GM19455 (cell line): ENCODE data around the gene PRR5L.

Source experiments
- ATAC-seq: cut with Tn5 transposase; IDR thresholded peaks from one replicate; pipeline ENCODE4 v1.9.1; 2021; ENCODE audit not compliant: unreplicated experiment

PRR5L gene, protein sequence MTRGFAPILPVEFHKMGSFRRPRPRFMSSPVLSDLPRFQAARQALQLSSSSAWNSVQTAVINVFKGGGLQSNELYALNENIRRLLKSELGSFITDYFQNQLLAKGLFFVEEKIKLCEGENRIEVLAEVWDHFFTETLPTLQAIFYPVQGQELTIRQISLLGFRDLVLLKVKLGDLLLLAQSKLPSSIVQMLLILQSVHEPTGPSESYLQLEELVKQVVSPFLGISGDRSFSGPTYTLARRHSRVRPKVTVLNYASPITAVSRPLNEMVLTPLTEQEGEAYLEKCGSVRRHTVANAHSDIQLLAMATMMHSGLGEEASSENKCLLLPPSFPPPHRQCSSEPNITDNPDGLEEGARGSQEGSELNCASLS

DNA sequence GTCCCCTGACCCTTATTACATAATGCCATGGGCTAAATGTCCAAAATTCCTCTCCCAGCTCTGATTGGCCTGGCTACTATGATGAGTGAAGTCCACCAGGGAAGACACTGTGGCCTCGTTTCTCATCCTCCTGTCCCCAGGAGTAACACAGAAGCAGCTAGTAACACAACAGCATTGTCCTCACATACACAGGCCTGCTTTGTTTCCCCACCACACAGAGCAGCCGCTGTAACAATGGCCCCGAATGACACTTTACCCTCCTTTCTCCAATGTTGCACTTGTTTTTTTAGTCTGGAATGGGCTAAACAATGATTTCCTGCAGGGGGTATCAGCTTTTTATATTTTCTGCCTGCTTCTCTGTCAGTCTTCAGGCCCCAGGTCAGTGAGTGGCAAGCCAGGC lies at the start of gene PRR5L:
TSS of gene PRR5L (plus strand) at position 363 of the 400 bp plus-strand sequence. CDS start 104,834 bp downstream, outside the sequence.
- ATAC-seq = no peak

DNA sequence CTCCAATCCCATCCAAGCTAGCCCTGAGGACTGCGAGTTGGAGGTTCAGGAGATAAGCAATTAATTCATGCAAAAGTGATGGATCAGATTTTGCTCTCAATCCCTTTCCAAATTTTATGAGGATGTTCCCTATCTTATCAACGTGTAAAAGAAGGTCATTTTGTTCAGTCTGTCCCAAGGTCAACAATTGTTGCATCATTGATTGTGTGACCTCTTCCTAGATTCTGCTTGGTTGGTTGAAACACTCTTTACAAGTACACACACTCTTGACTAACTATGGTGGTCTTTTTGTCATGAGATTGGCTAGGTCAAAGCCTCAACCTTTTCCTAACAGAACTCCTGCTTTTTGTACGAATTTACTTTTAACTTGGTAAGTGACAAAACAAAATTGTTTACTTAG lies 48.6 kb upstream of the PRR5L start:
- ATAC-seq = no peak

DNA sequence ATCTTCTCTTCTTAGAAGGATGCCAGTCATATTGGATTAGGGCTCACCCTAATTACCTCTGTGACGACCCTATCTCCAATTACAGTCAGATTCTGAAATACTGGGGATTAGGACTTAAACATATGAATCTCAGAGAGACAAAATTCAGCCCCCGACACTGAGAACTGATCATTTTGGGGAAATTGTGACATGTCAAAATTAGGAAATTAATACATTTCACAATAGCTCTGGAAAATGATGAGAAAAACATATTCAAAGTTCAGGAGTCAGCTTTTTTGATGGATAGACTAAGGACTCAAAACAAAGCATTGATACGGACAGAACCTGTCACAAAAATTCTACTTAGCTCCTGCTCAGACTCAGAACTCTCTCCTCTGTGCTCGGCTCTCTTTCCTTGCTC lies 47.7 kb upstream of the PRR5L start:
- no peak for ATAC-seq

DNA sequence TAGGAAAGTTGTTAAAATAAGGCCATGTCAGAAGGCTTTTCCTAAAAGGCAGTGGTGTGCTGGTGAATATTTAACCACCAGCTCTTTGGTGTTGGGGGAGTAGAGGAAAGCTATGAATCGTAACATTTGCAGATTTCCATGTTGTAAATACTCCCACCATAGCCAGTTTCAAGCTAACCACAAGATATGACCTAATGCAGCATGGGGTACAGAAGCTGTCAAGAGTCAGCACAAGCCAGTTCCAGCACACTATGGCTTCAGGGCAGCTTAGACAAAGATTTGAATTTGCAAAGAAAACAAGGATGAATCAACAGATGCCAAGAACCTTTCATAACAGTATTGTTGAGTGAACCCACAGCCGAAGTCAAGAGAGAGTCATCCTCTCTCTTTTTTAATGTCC lies 46.8 kb upstream of the PRR5L start:
- no peak for ATAC-seq

DNA sequence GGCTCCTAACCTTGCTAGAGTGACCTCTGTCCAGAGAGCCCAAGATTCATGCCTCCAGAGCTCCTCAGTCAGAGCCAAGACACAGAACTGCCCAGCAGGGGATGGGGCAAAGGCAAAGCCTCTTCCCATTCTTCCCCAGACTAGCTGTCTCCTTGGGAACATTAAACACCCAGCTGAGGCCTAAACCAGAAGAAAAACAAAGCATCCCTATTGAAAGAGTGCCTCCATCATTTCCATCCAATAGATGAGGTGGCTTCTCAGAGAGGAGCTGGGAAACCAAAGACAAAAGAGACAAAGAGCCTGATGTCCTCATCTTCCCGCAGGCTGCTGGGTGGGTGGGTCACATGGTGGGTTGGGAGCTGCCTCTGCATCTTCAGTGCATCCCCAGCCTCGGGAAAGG lies 44.3 kb upstream of the PRR5L start:
- ATAC-seq = no peak

DNA sequence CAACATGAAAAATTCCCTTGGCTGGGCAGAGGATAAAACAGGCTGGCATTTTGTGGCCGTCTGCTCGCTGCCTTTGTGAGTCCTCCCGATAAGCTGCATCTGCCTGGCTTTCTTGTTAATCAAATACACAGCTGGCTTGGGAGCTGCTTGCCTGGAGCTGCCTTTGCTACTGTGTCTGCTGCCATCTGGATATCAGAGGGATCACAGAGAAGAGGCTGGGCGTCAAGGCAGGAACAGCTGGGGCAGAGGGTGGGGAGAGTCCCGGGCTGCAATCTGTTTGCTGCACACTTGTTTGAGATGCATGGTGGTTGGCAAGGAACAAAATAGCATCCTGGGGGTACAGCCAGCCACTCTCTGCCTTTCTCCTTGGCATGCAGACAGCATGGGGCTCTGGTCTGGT lies 42.9 kb upstream of the PRR5L start:
- ATAC-seq = no peak

DNA sequence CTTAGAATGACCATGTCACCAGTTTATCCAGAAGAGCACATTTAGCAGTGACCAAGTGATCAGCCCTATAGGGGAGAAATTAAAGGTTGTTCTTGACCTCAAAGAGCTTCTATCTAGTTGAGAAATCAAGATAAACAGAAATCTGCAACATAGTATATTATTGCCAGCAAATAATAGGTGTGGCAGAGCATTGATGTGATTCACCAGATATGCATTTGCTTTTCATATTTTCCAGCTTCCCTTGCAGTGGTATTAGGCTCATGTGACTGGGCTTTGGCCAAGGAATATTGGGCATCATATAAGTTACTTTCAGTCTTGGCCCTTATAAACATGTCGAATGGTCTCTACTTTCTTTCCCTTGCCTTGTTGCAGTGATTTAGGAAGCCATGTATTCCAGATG lies 41.4 kb upstream of the PRR5L start:
- no peak for ATAC-seq

DNA sequence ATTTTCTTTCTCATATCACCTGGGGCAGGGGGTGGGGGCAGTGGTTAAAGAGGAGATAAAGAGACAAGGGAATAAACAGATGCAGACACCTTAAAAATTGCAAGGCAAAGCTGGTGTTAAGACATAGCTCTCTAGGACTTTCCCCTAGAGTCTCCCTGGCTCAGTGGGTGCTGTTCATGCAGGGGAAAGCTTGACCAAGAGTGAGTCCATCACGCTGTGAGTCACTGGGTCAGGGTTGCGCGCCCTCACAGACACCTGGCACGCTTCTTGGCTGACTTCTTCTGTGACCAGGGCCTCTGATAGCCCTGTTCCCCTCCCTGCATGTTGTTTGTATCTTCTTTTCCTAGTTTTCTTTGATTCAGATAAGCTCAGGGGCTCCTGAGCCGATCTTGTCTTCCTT lies 38.7 kb upstream of the PRR5L start:
- no peak for ATAC-seq

DNA sequence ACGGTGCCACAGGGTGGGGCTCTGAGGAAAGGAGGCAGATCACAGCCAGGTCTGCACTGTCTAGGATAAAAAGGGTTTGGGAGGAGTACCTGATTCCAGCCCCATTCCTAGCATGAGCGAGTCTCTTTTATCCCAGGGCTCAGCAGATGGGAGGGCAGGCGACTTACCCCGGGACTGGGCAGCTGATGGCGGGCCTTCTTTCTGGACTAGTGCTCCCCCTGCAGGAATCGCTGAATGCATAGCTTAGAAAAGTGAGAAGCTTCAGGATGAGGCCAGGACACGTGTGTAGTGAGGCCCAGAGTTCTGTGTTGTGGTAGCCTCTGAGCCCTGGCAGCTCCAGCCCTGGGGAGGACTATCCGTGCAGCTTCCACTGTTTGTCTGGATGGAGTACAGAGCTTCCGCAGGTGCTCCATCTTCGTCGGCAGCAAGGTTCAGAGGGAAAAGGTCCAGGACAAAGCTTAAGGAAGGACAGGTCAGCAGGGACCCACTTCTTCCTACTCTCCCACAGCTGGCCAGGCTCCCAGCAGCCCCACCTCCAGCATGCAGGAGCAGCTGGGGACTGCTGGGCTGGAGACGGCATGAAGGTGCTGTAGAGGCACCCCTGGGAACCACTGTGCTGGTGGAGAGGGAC lies 37.2 kb upstream of the PRR5L start:
- no peak for ATAC-seq

DNA sequence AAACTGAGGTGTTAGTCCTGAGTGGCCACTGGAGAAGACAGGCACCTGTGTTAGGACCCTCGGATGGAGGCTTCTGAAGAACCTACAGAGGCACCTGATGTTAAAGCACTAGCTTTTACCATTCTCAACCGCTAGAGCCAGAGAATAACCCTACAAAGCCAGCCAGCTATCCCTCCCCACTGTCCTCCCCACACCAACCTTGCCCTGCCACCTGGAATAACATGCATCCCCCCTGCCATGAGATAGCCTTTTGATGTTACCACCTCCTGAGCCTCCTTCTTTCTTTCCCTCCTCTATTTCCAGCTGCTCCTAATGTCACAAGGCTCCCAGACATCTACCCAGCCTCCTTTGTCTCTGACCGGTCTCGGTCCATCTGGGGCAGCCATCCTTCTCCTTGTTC lies 35.0 kb upstream of the PRR5L start:
- no peak for ATAC-seq

DNA sequence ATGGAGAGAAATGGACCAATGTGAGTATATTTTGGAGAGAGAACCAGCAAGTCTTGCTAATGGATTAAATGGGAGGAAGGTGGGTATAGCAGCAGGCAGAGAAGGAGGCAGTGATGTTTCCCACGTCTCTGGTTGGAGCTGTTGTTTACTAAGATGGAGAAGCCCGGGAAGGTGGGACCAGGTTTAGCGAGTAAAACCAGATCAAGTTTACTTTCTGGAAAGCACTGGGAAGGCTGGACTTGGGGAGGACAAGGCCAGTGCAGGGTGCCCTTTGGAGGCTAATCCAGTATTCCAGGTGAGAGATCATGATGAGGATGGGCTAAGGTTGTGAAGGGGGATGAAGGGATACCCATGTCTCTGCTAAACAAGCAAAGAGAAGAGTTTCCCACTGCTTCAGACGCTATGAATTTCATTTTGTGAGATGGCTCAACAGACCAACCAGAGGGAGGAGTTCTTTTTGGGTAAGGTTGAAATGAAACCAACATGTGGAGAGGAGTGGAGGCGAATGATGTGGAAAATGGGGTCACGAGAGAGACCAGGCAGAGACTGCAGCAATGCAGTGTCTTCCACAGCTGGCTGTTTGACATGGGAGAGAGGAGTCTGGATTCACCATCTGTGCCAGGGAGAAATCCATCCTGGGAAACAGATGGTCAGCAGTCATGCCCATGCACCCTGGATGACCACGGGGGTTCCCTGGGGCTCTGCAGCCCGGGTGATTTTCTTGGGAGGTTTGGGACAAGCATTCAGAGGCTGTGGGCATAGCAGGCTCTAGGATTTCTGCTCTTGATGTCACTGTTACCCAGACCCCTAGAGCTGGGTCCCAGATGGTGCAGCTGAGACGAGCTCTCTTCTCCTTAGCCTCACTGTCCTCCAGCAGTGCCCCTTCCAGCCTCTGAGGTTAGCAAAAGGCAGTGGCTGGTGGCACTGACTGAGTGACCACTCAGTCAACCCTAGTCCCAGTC lies 31.8 kb upstream of the PRR5L start:
- no peak for ATAC-seq

DNA sequence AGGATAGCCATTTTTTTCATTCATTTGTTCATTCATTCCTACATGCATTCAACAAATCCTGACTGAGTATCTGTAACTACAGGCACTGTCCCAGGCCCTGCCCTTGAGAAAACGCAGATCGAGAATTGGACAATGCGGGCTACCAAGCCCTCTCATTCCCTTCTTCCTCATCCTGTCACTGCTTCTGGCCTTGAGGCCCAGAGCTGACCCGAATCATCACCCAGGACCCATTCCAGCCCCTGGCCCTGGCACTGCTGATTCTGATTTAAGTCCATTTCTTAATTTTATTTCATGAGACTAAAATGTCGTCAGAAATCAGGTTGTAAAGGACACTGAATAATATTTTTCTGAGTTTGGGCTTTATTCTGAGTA lies 31.1 kb upstream of the PRR5L start:
- no peak for ATAC-seq

DNA sequence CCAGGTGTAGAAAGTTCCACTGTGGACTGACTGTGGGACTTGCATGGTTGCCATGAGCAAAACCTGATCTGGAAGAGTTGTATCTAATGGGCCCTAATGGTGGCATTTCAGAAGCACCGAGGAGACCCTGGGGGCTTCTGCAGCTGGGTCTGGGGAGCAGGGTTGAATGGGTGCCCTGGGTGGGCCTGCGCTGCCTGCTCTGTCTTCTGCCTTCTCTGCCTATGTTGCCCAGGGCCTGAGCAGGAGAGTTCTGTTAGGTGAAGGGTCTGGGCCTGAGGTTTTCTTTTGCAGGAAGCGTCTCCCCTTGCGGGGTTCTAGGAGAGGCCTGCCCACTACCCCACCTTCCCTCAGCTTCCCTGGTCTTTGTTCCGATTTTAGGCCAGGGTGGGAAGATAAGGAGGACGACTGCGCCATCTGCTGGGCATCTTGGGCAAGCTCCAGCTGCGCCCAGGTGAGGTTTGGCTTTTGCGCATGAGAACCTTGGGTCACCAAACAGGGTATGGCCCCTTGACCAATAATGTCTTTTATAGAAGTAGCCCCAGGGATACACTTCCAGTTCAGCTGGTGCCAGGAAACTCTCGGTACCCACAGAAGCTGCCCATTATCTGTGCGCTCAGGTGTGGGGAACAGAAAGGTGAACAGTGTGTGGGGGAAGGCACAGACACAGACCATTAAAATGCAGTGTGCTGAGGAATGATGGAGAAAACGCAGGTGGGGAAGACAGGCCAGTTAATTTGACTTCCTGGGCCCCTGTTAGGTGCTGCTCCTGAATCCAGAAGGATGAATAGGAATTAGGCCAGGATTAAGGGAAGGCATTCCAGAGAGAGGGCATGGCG lies 30.1 kb upstream of the PRR5L start:
- peak; percentile 61 for ATAC-seq

DNA sequence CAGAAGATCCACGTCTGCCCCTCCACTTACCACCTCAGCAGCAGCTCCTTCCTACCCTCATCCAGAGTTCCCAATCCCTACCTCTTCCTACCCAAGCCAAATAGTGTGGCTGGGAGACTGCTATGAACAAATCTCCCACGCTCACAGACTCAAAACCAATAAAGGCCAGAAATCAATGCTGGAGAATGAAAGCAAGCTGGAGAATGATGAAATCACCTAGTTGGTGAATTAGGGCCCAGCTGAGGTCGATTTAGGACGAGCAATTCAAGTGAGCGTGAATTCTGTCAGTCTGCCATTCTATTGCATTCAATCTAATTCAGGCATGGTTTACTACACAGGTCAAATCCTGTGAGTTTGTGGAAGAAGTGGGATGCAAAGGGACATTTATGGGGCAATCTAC lies 29.3 kb upstream of the PRR5L start:
- ATAC-seq = no peak

DNA sequence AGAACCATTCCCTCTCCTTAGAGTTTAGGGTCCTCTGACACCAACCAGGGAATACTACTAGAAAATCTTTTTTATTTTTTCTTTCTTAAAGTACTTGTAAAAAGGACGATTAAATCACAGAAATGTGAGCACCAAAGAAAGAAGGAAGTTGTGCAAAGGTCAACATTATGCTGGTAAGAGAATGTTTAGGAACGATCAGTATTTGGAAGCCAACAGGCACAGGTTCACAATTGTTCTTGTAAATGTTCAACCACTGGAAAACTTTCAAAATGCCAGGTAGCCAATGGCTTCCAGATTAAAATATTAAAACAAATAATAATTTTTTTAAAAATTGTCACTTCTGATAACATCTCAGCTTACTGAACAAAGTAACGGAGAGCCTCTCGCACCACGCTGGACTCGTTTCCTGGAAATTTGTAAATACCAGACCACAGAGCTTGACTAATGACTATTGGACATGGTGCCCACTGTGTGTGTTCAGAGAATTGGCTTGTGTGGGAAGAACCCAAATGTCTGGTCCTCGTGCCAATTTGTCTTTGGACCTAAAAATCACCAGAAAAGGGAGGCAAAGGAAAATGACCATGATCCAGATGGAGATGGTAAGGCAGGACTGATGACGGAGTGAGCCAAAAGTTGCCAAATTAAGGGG lies 27.6 kb upstream of the PRR5L start:
- ATAC-seq = no peak

DNA sequence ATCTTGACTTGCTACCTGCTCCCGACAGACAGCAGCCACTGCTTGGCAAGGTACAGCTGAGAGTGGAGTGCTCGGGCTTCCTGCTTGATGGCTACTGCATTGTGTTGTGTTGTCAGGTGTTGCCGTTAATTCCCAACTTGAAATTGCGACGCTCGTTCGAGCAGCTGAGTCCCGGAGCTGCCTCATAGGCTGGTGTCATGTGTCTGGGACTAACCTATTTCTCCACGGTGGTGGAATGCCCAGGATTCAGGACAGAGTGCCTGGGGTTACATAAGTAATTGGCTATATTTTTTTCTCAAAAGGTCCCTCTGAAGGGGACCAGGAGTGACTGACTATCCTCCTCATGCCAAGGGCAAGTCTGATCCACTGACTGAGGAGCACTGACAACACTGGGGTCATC lies 25.4 kb upstream of the PRR5L start:
- no peak for ATAC-seq

DNA sequence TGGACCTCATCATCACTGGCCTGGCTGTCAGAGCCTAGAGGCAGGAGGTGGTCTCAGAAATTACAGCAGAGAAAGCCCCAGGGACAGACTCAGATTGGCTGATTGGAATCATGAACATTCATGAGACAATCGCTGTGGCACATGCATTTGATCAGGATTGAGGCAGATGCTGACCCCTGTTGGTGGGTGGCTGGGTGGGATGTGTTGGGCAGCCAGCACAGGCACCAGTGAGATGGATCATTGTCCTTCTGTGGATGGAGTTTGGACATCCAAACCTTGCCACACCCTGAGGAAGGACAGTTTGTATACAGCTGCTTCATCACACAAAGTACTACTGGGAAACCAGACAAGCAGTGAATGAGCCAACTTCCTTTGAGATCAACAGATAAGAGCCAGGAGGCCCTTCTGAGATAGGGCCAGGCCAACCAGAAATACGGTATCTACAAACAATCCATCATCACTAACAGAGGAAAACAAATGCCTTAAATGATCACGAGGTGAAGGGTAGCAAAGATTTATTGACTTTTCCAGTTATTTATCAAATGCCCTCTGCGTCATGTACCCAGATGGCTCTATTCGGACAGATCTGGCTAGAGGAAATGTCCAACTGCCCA lies 24.2 kb upstream of the PRR5L start:
- no peak for ATAC-seq

DNA sequence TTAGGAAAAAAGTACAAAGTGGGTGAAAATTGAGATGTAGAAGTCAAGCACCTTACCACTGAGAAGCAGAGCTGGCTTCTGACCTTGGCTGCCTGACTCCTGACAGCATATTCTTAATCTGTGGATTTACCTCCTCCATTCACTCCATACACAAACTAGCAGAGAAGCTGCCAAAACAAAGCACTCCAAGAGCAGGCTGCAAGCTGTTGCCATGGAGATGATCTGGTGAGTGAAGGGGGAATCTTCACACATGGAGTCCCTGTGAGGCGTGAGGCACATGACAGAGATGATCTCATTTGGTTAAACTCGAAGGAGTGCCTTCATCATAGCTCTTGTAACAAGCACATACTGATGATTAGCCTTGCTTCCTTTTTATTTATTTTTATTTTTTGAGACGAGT lies 23.0 kb upstream of the PRR5L start:
- no peak for ATAC-seq

DNA sequence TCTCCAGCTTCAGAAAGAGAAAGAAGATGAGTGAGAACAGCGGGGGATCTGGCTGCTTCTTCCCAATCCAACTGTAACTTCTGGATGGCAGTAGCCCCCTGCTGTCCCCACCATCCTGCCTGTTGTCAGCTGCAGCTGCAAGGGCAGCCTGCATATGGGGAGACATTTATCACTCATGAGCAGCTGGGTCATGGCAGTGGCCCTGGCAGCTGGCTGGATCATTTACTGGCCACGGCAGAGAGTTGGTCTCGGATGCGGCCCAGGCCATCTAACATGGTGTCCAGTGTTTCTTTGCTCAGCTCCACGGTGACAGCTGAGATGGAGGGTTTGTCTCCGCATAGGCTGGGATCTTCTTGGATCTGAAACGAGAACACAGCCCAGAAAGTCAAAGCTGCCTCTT lies 21.7 kb upstream of the PRR5L start:
- ATAC-seq = no peak
